GM18909 (cell line): ENCODE measurements around the gene CRBN.

Source experiments
- ATAC-seq: cut with Tn5 transposase; IDR thresholded peaks from one replicate; pipeline ENCODE4 v1.9.1; 2021; ENCODE audit warnings: mild to moderate bottlenecking; ENCODE audit not compliant: unreplicated experiment, poor library complexity

The CRBN gene

GRCh38 chr3:3179407-3180094, at the start of gene CRBN:
TSS of gene CRBN (minus strand) at chr3:3179691. CDS start at chr3:3179687, 4 bp downstream.
- ATAC-seq, result peak; percentile 99

GRCh38 chr3:3227640-3228039, 48.1 kb upstream of the CRBN start:
- no peak for ATAC-seq

GRCh38 chr3:3221528-3221927, 42.0 kb upstream of the CRBN start:
- no peak for ATAC-seq

- ATAC-seq, result no peak
These were observed 36.9 kb upstream of the CRBN start for GRCh38 chr3:3216401-3216800.

- no peak for ATAC-seq
These were observed 33.4 kb upstream of the CRBN start for GRCh38 chr3:3212781-3213440.

GRCh38 chr3:3209714-3210113, 30.2 kb upstream of the CRBN start:
- no peak for ATAC-seq

- no peak for ATAC-seq
These were observed 29.6 kb upstream of the CRBN start for GRCh38 chr3:3209057-3209456.

GRCh38 chr3:3201611-3202010, 22.1 kb upstream of the CRBN start:
- ATAC-seq, result peak; percentile 94

GRCh38 chr3:3200632-3201212, 21.2 kb upstream of the CRBN start:
- peak; percentile 71 for ATAC-seq

GRCh38 chr3:3199306-3199705, 19.8 kb upstream of the CRBN start:
- ATAC-seq, result no peak

- ATAC-seq, result no peak
These were observed 16.8 kb upstream of the CRBN start for GRCh38 chr3:3196148-3196861.

GRCh38 chr3:3194861-3195260, 15.4 kb upstream of the CRBN start:
- no peak for ATAC-seq

- no peak for ATAC-seq
These were observed 12.8 kb upstream of the CRBN start for GRCh38 chr3:3192286-3192675.

GRCh38 chr3:3191675-3192285, 12.3 kb upstream of the CRBN start:
- ATAC-seq, result no peak

GRCh38 chr3:3189961-3190360, 10.5 kb upstream of the CRBN start:
- no peak for ATAC-seq

GRCh38 chr3:3189102-3189727, 9.7 kb upstream of the CRBN start:
- no peak for ATAC-seq

GRCh38 chr3:3184876-3185275, 5.4 kb upstream of the CRBN start:
- no peak for ATAC-seq

GRCh38 chr3:3180456-3180855, 965 bp upstream of the CRBN start:
- ATAC-seq, result no peak

- peak; percentile 1 for ATAC-seq
These were observed 778 bp downstream of the CRBN start for GRCh38 chr3:3178498-3179328.
